Measurements from ENCODE around the gene FGF3.

DNA sequence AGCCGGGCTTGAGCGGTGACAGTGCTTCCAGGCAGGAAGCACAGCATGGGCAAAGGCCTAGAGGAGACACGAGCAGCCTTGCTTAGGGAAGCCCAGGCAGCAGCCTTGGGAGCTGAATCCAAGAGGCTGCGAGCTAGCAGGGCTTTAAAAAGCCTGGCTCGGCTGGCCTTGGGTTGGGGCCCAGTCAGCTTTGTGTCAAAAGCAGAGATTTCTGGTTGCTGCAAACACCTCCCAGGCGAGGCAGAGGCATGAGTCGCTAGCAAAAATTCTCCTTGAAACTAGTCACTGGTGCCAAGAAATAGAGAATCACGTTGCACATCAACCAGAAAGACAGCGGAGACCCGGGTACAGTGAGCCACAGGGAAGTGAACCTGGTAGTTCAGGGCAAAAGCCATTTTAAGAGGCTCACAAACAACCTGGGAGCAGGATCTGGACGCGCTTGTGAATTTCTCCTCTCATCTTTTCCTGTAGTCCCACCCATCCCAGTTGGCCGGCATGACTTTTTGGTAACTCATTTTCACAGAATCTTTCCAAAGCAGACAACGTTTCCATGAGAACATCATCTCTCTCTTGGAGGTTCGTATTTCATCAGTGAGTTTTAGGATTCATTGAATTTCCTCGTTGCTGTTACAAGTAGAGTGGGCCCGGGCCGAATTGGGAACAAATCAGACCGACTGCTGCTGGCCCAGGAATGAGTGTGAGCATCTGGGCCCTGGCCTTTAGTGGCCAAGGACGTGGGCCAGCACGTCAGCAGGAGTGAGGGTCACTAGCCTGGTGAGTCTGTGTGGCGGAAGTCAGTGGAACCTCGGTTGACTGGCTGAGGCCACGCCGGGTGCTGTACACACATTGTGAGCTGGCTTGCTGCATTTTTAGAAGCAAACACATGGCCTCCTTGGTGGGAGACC, 27.7 kb downstream of the FGF3 start:
- TF ChIP-seq, protein P1, sequence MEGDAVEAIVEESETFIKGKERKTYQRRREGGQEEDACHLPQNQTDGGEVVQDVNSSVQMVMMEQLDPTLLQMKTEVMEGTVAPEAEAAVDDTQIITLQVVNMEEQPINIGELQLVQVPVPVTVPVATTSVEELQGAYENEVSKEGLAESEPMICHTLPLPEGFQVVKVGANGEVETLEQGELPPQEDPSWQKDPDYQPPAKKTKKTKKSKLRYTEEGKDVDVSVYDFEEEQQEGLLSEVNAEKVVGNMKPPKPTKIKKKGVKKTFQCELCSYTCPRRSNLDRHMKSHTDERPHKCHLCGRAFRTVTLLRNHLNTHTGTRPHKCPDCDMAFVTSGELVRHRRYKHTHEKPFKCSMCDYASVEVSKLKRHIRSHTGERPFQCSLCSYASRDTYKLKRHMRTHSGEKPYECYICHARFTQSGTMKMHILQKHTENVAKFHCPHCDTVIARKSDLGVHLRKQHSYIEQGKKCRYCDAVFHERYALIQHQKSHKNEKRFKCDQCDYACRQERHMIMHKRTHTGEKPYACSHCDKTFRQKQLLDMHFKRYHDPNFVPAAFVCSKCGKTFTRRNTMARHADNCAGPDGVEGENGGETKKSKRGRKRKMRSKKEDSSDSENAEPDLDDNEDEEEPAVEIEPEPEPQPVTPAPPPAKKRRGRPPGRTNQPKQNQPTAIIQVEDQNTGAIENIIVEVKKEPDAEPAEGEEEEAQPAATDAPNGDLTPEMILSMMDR (IDR thresholded peaks at IDR 0.05; ENCODE audit: insufficient read depth, low read depth, low read length) = no peak
- no peak for TF ChIP-seq EZH2 (IDR thresholded peaks at IDR 0.05; ENCODE audit: insufficient read depth, low read length)

Measured in astrocyte (in vitro differentiated cells and primary cell).